GM10266 (cell line): ENCODE results near the gene BABAM2.

ENCODE experiments used
- DNase-seq: peaks from one replicate; pipeline ENCODE4 v3.0.0; 2012; ENCODE audit errors: extremely low spot score
- CTCF ChIP-seq: IDR thresholded peaks from 2 replicates; pipeline ENCODE4 v1.5.1; 2012; ENCODE audit warnings: mild to moderate bottlenecking, low read depth; ENCODE audit not compliant: control insufficient read depth, insufficient read depth; ENCODE audit errors: missing control alignments

Gene BABAM2

DNA sequence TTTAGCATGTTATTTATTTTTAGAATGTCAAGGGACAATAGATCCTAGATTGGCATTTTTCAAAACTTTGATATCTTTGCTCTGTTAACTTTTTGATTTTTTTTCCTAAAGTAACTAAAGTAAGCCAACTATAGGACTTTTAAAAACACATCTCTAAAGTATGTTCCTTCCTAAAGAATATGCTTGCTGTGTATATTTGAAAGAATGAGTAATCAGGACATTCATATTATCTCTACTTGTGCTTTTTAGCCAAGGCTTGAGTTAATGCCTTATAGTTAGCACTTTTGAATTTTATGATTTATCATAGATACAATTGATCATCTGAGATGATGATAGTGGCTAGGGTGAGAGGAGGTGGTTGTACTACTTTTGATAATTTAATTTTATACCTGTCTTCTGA, 93.6 kb downstream of the BABAM2 start:
- DNase-seq, result no peak
- TF ChIP-seq CTCF, result no peak

- no peak for DNase-seq
- no peak for TF ChIP-seq CTCF
These were observed 97.8 kb downstream of the BABAM2 start for GRCh38 chr2:27988306-27988705.

GRCh38 chr2:27988718-27989117, 98.2 kb downstream of the BABAM2 start:
- no peak for TF ChIP-seq CTCF

DNA sequence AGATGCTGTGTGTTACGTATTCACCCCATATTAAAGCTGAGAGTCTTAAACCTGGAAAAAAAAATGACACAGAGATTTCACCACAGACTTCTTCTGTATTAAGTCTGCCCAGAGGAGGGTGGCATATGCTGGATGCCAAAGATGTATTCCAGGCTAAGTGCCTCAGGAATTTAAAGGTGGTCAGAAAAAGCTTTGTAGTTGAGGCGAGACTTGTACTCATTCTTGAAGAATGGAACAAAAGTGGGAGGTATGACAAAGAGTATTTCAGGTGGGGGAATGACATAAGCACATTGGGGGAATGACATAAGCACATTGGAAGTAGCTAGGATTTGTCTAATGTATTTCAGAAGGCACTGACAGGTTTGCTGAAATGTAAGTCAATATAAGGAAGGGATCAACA, 98.6 kb downstream of the BABAM2 start:
- no peak for TF ChIP-seq CTCF

More at GRCh38 chr2:27988718-27989117, 98.2 kb downstream of the BABAM2 start:
- DNase-seq, result no peak

DNA sequence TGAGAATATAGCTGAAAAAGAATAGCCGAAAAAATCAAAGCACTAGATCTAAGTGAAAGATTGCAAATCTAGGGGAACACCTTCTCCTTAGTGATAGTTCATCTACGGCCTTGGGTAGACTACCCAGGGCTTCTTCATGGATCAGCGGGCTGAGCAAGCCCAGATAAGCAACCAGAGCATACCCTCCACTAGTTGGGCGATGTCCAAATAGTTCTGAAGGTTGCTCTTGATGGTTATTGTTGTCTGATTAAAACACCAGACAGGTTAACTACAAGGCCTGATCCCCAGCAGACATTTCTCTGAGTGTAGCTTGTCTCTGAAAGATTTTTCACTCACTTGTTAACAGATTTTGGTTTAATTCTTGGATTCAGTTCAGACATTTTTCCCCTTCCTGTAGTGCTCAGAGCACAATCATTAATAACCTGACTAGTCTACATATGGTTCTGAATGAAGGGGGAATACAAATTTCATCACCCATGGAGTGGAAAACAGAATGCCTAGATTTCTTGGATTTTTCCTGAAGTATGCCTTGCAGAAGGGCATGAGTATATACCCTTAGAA, 99.6 kb downstream of the BABAM2 start:
- no peak for DNase-seq
- no peak for TF ChIP-seq CTCF

More for the DNA sequence above, 98.6 kb downstream of the BABAM2 start:
- DNase-seq, result no peak

- no peak for TF ChIP-seq CTCF
- no peak for DNase-seq
These were observed 100.6 kb downstream of the BABAM2 start for GRCh38 chr2:27991146-27991545.

DNA sequence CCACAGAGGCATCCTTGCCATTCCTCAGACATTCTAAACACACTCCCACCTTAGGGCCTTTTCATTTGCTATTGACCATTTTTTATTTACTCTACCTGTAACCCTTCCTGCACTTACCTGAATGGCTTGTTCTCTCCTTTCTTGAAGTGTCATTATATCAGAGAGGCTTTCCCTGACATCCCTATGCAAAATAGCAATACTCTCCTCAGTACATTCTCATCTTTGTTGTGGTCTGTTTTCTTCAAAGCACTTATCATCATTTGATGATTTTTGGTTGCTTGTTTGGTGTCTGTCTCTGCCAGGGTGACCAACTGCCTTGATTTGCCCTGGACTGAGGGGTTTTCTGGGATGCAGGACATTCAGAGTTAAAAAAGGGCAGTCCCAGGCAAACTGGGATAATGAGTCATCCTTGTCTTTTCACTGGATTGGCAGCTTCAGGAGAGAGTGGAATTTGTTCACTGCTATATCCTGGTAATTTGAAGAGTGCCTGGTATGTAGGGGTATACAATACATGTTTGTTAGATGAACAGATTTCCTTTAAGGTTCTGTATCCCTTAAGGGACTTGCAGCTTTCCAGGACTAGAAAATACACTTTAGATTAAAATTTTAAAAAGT, 102.4 kb downstream of the BABAM2 start:
- no peak for TF ChIP-seq CTCF
- DNase-seq, result no peak
